Measurements from ENCODE around the gene NOTUM. TPM values are rescaled to one million over a fixed set of nuclear protein-coding genes. Genes with fewer than 3 reads are reported as not detected.

NOTUM gene
- total and polyA plus RNA-seq, 9 of the 15 experiments (the other 6 are each of a cell fraction or from before 2014, with no cell fraction given): 0.03 to 14.0 (median 4.1) TPM

GRCh38 chr17:81918832-81919545 is 42.0 kb downstream of the NOTUM start:
- H3K27ac ChIP-seq (ENCODE audit: extremely low read depth, low read depth, low read length): peak overlapping the region; percentile 33; the same call in 1 of the 3 replicates
- CTCF ChIA-PET (ENCODE audit: low intra/inter-chr PET ratio): no interaction called here
- H3K4me1 ChIP-seq (replicated peaks in 1 of 2; ENCODE audit: control insufficient read depth in 2 of 2, insufficient read depth in 2 of 2, low read length in 2 of 2): peaks cover 39 to 90% of the 10 kb centered on the region in 2 experiments
- H4K20me1 ChIP-seq (replicated peaks; ENCODE audit: control insufficient read depth, insufficient read depth, low read length): peaks cover 18% of the 10 kb centered on the region; the same call in 1 of the 2 replicates
- DNase-seq (ENCODE audit: extremely low read depth in 1 of 4, low spot score in 3 of 4) (peak in 1 of 4 experiments; percentile 43), FAIRE-seq (peak; percentile 61), ATAC-seq (no peak)
- H3K79me2 ChIP-seq (ENCODE audit: control insufficient read depth, insufficient read depth, low read length): peaks cover 81% of the 10 kb centered on the region
- peak; percentile 27 for TF ChIP-seq RBFOX2 (IDR thresholded peaks at IDR 0.05; ENCODE audit: low read depth, low read length)
- peak; percentile 46; the same call in 1 of the 2 replicates for TF ChIP-seq ZFX (CRISPR knock-in tag; IDR thresholded peaks at IDR 0.05)
- no peak for TF ChIP-seq SIN3A (IDR thresholded peaks at IDR 0.05; ENCODE audit: borderline replicate concordance in 2 of 2, control insufficient read depth in 1 of 2, low read depth in 2 of 2, low read length in 2 of 2)
- TF ChIP-seq POLR2G (IDR thresholded peaks at IDR 0.05; ENCODE audit: low read depth, low read length): 0 out of 2 replicates have a peak, but pooled peaks have one; percentile 11
- no peak overlapping the region for H3K4me3 ChIP-seq
- 55% methylated on average over 15 of the region's 15 CpGs for WGBS (ENCODE audit: insufficient coverage, low coverage, missing lambda C conversion rate)
- H3K9me1 ChIP-seq (ENCODE audit: control insufficient read depth, insufficient read depth, low read length): peaks cover 6% of the 10 kb centered on the region
- no TSS peak for BruUV-seq (replicated peaks)
- intact Hi-C loops (cut with micrococcal nuclease) (no loop called here), in situ Hi-C loops (cut with MboI) (no loop called here)
- H3K36me3 ChIP-seq (ENCODE audit: control insufficient read depth, insufficient read depth, low read length): peaks cover 68% of the 10 kb centered on the region
- H2AFZ ChIP-seq (ENCODE audit: low read depth, low read length): no peak overlapping the region
- H3K9me3 ChIP-seq (replicated peaks; ENCODE audit: control insufficient read depth, insufficient read depth, low read depth, low read length): no peaks in the 10 kb centered on the region
- peak overlapping the region; percentile 9; the same call in 1 of the 2 replicates for H3K4me2 ChIP-seq (ENCODE audit: insufficient read depth, low read length)
- POLR2A ChIA-PET: interaction anchor here (1.0 kb wide), 1 partner anchor 14 kb away, joined by 4 read pairs; no protein-coding TSS in a partner anchor
- H3K27me3 ChIP-seq (ENCODE audit: control insufficient read depth in 2 of 2, insufficient read depth in 2 of 2, low read length in 2 of 2): no peaks in the 10 kb centered on the region
- peak overlapping the region in 1 of 2 experiments; percentile 73; a peak in 2 of 4 replicates for H3K9ac ChIP-seq (ENCODE audit: insufficient read depth in 1 of 2, low read depth in 2 of 2, low read length in 2 of 2)
